Spleen (tissue), 7 donors: ENCODE results near the gene IFI44.

ENCODE experiments used
- POLR2A ChIP-seq, 3 donors: fragments of 450-650 bp; IDR thresholded peaks; one replicate each; pipeline ENCODE4 v1.5.1; 2017; ENCODE audit warnings: antibody characterized with exemption in 3 of 3, mild to moderate bottlenecking in 1 of 3
- TF ChIP-seq, protein P1 (sequence below), 11 experiments: fragments of 200-600 bp in 7 of 11; fragments of 450-650 bp in 4 of 11; sonication (generic) in 4 of 11; IDR thresholded peaks in 8 of 11; conservative IDR thresholded peaks in 3 of 11; 1 replicate in 7 of 11; 2 replicates in 4 of 11; pipeline versions ENCODE4 v1.4.0 to v1.8.0; 2016 to 2021; ENCODE audit warnings: antibody characterized with exemption in 11 of 11, inconsistent platforms in 4 of 11, mild to moderate bottlenecking in 1 of 11
- donor health status: DM: no; HTN: no; CAD: no; lungs with moderate emphysema.
- donor health status: DM: no; HTN: no; CAD: no.
- donor health status: DM: no; HTN: no; CAD: no.

DNA sequence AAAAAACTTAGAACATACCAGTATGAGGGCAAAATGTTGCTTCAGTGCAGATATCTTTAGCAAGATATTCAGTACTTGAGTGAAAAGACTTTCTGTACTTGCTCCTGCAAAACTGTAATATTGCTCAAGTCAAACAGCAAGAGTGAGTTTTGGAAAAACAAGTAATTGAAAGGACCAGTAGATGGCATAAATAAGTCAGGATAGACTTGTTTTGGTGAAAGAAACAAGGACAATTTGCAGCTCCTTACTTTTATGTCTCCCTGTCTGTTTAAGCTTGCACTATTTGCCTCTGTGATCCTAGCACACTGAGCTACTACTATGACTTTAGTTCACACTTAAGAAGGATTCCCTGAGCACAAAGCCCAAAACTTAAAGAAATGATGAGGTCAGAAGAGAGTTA, 39.1 kb downstream of the IFI44 start:
- TF ChIP-seq, protein P1, sequence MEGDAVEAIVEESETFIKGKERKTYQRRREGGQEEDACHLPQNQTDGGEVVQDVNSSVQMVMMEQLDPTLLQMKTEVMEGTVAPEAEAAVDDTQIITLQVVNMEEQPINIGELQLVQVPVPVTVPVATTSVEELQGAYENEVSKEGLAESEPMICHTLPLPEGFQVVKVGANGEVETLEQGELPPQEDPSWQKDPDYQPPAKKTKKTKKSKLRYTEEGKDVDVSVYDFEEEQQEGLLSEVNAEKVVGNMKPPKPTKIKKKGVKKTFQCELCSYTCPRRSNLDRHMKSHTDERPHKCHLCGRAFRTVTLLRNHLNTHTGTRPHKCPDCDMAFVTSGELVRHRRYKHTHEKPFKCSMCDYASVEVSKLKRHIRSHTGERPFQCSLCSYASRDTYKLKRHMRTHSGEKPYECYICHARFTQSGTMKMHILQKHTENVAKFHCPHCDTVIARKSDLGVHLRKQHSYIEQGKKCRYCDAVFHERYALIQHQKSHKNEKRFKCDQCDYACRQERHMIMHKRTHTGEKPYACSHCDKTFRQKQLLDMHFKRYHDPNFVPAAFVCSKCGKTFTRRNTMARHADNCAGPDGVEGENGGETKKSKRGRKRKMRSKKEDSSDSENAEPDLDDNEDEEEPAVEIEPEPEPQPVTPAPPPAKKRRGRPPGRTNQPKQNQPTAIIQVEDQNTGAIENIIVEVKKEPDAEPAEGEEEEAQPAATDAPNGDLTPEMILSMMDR (IDR thresholded peaks at IDR 0.05 in 8 of 11, conservative IDR thresholded peaks at IDR 0.05 in 3 of 11) = no peak
- no peak for TF ChIP-seq POLR2A (IDR thresholded peaks at IDR 0.05)
